Epidermal melanocyte (primary cell): Measurements from ENCODE around the gene CYP27A1.

ENCODE experiments used
- DNase-seq: peaks from one replicate; pipeline ENCODE4 v3.0.0; 2011; ENCODE audit warnings: low spot score; ENCODE audit not compliant: insufficient read length

Gene CYP27A1

GRCh38 chr2:218858138-218858445 lies 76.1 kb downstream of the CYP27A1 start:
- no peak for DNase-seq

- DNase-seq: no peak
Measured at GRCh38 chr2:218858671-218859555, 77.0 kb downstream of the CYP27A1 start.

- DNase-seq: no peak
Measured at GRCh38 chr2:218859556-218859987, 77.6 kb downstream of the CYP27A1 start, which contains the start of gene WNT6. Gene WNT6, plus strand, starts transcription at chr2:218859805. Its CDS starts 233 bp downstream, at chr2:218860038.

- no peak for DNase-seq
Measured at GRCh38 chr2:218859988-218860831, 78.3 kb downstream of the CYP27A1 start.

GRCh38 chr2:218860950-218861381 lies 79.0 kb downstream of the CYP27A1 start:
- DNase-seq: no peak

DNA sequence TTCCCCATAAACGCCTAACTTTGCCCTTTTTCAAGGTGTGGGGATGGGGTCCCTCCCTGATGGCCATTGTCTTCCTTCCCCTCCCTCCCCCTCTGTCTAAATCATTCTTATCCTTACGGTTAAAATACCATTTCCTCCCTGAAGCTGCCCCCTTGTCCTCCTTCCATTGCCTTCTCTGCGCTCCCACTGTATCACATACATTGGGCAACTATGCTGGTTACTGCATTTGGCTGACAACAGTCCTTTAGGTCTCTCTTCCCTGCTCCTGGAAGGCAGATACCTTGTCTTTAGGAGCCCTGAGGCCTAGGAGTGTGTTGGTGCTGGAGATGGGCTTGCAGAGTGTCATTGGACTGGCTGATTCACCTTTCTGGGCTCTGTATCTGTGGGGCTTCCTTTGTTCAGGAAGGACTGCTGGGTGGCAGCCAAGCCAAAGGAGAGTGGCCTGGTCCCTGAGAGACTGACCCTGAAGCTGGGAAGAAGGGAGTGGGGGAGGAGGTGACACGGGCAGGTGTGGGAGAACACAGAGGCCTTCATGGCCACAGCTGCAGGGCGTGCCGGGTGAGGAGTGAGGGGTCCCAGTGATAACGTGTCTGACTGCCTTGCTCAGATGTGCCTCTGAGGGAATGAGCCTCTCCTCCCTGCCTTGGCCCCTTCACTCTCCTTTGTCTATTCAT lies 79.8 kb downstream of the CYP27A1 start:
- DNase-seq: no peak

DNA sequence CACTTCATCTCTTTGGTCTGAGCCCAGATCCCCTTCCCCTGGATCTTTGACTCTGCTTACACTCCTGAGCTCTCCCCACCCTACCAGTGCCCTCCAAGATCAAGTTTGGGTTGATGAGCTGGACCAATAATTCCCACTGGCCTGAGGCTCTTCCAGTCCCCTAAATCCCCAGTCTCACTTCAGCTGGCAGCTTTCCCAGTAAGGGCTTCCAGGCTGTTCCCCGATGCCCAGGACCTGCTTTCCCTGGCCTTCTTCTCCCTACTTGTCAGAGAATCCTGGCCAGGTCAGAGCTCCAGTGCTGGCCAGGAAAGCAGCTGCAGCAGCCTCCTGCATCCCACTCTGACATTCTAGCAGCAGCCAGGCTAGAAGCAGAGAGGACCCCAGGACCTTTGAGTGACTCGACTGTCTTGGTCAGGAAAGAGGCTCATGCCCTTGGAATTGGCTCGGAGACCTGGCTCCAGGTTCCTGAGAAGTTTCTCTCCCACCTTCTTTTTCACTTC lies 81.1 kb downstream of the CYP27A1 start:
- DNase-seq: no peak
